Kidney (tissue), 14 donors: ENCODE measurements around the gene SERPINB6. TPM values are rescaled to one million over a fixed set of nuclear protein-coding genes. Genes with fewer than 3 reads are reported as not detected.

Experiments
- DNase-seq, 5 donors: peaks; one replicate each; pipeline ENCODE4 v3.0.0-alpha.2; 2013 to 2020
- FAIRE-seq: peaks from 2 replicates; lab custom pipeline; 2012; peaks lifted over from hg19 to GRCh38; lab: Jason Lieb, UNC
- H3K27ac ChIP-seq, 2 donors: one replicate each; pipeline ENCODE4 v1.7.0; 2013; ENCODE audit warnings: low read depth in 2 of 2, low read length in 2 of 2, inconsistent platforms in 1 of 2
- H3K27me3 ChIP-seq: one replicate; pipeline ENCODE4 v1.7.1; 2013; ENCODE audit warnings: low read length, inconsistent platforms; ENCODE audit not compliant: control insufficient read depth, insufficient read depth
- H3K36me3 ChIP-seq, 3 donors: one replicate each; pipeline versions ENCODE4 v1.7.0 to v1.7.1; 2013; ENCODE audit warnings: low read length in 3 of 3, control low read depth in 1 of 3, inconsistent platforms in 1 of 3; ENCODE audit not compliant: insufficient read depth in 3 of 3, control insufficient read depth in 2 of 3
- H3K4me1 ChIP-seq, 3 donors: one replicate each; pipeline versions ENCODE4 v1.7.0 to v1.7.1; 2013; ENCODE audit warnings: low read length in 3 of 3, inconsistent platforms in 1 of 3, low read depth in 1 of 3; ENCODE audit not compliant: control insufficient read depth in 2 of 3, insufficient read depth in 2 of 3
- H3K4me3 ChIP-seq, 3 donors: one replicate each; pipeline versions ENCODE4 v1.7.0 to v1.8.1; 2013; ENCODE audit warnings: low read length in 3 of 3, control low read depth in 1 of 3, inconsistent platforms in 1 of 3
- H3K9ac ChIP-seq, 3 donors: one replicate each; pipeline versions ENCODE4 v1.7.0 to v1.7.1; 2013; ENCODE audit warnings: low read length in 3 of 3, control low read depth in 1 of 3, inconsistent platforms in 1 of 3
- H3K9me3 ChIP-seq, 3 donors: one replicate each; pipeline versions ENCODE4 v1.7.0 to v1.7.1; 2013; ENCODE audit warnings: low read length in 3 of 3, control low read depth in 1 of 3, inconsistent platforms in 1 of 3; ENCODE audit not compliant: control insufficient read depth in 2 of 3, insufficient read depth in 1 of 3
- intact Hi-C: fragments of 100-400 bp; cut with DNase I; formaldehyde crosslinking; loops from one replicate; pipeline ENCODE4 v1.11.1; 2022
- polyA plus RNA-seq: library from polyadenylated mRNA; stranded (reverse); fragments of 350-450 nt; fragmentation: Illumina TruSeq; extraction: RNeasy Lipid Tissue Mini Kit (QIAGEN cat#74804); gene quantifications from one replicate; pipeline ENCODE4 v1.2.3, GENCODE V29; 2014; ENCODE audit warnings: low read depth, low replicate concordance; ENCODE audit not compliant: insufficient read depth
- total RNA-seq: library from RNA; stranded (reverse); fragmentation: NEBNext Ultra II Directional; extraction: Animal tissue kit (Norgen Biotek cat#: 25700); gene quantifications from one replicate; pipeline ENCODE4 v1.2.1, GENCODE V29; 2021
- TF ChIP-seq, protein P1 (sequence below): IDR thresholded peaks from 3 replicates; pipeline ENCODE4 v1.5.1; 2012; ENCODE audit warnings: mild to moderate bottlenecking, moderate library complexity, borderline replicate concordance; ENCODE audit not compliant: insufficient read depth; ENCODE audit errors: extremely low read depth
- donor health status: control.
- donor health status: control.
- donor health status: control.
- donor health status: control.
- donor health status: control.
- donor health status: DM: yes; HTN: yes; CAD: no.
- donor health status: Normal renal cell carcinoma (clear cell type).

SERPINB6 gene
- total and polyA plus RNA-seq, 2 donors from 2014 or later: 136 to 212 TPM

DNA sequence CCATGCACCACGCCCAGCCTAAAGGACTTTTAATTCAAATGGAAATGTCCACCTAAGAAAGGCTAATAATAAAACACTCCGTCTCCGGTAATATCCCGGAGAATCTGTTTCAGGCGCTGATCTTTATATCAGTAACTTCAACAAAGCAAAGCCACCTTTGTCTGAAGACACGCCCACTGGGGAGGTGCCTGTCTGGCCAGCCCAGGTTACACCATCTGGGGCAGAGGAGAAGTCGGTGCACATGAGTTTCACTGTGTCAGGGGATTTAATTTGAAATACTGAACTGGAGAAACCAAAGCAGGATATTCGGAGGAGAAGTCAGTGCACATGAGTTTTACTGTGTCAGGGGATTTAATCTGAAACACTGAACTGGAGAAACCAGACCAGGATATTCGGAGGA is 9.4 kb downstream of the SERPINB6 start:
- no peak for DNase-seq
- FAIRE-seq: no peak
- Histone ChIP-seq H3K9ac (no peak overlapping the region), H3K27ac (no peak overlapping the region), H3K9me3 (no peaks in the 10 kb centered on the region), H3K36me3 (no peaks in the 10 kb centered on the region), H3K27me3 (no peaks in the 10 kb centered on the region), H3K4me1 (peaks cover 0 to 20% (median 13%) of the 10 kb centered on the region in 3 donors), H3K4me3 (no peak overlapping the region)
- intact Hi-C loops: no loop called here
- TF ChIP-seq, protein P1, sequence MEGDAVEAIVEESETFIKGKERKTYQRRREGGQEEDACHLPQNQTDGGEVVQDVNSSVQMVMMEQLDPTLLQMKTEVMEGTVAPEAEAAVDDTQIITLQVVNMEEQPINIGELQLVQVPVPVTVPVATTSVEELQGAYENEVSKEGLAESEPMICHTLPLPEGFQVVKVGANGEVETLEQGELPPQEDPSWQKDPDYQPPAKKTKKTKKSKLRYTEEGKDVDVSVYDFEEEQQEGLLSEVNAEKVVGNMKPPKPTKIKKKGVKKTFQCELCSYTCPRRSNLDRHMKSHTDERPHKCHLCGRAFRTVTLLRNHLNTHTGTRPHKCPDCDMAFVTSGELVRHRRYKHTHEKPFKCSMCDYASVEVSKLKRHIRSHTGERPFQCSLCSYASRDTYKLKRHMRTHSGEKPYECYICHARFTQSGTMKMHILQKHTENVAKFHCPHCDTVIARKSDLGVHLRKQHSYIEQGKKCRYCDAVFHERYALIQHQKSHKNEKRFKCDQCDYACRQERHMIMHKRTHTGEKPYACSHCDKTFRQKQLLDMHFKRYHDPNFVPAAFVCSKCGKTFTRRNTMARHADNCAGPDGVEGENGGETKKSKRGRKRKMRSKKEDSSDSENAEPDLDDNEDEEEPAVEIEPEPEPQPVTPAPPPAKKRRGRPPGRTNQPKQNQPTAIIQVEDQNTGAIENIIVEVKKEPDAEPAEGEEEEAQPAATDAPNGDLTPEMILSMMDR: no peak

DNA sequence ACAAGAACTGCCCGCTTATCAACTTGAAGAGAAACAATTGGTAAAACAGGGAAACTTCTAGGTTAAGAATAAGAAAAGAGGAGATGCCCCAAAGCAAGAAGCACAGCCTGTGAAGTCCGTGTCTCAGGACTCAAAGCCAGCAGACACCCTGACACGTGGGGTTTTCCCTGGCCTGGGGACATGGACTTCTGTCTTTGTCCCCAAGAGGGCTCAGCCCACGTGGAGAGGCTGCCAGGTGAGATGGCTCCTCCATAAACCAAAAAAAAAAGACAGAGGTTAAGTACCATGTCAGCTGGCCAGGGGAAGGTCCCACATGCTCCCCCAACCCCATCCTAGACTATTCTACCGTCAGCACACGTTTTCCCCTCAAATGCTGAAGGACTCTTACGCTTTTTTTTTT is 9.9 kb downstream of the SERPINB6 start:
- Histone ChIP-seq H3K4me3 (no peak overlapping the region), H3K27me3 (no peaks in the 10 kb centered on the region), H3K36me3 (no peaks in the 10 kb centered on the region), H3K9me3 (no peaks in the 10 kb centered on the region), H3K4me1 (peaks cover 0 to 20% (median 17%) of the 10 kb centered on the region in 3 donors), H3K27ac (no peak overlapping the region), H3K9ac (no peak overlapping the region)
- TF ChIP-seq, protein P1: no peak
- intact Hi-C loops: no loop called here
- FAIRE-seq (no peak), DNase-seq (no peak)

DNA sequence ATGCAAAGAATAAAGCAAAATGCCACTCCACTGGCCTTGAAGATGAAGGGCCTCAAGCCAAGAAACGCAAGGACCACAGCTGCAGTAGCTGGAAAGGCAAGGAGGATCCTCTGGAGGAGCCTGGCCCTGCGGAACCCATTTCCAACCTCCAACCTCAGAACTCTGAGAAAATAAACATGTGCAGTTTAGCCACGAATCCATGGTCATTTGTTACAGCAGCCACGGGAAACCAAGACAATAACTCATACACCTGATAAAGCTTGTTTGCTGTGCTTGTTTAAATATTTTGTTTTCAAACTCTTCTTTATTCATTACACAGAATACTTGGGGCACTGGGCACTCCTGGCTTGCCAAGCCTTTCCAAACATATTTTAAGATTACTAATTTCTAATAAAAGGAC is 10.4 kb downstream of the SERPINB6 start:
- H3K9me3 ChIP-seq: no peaks in the 10 kb centered on the region
- no peak overlapping the region for H3K4me3 ChIP-seq
- no peak for DNase-seq
- no peak overlapping the region for H3K27ac ChIP-seq
- TF ChIP-seq, protein P1: no peak
- FAIRE-seq: no peak
- no peaks in the 10 kb centered on the region for H3K36me3 ChIP-seq
- intact Hi-C loops: no loop called here
- no peak overlapping the region for H3K9ac ChIP-seq
- H3K27me3 ChIP-seq: no peaks in the 10 kb centered on the region
- peaks cover 0 to 20% (median 17%) of the 10 kb centered on the region in 3 donors for H3K4me1 ChIP-seq
